Measurements from ENCODE around the gene PCSK2.

The PCSK2 gene

GRCh38 chr20:17490501-17490900, 263.7 kb downstream of the PCSK2 start:
- Histone ChIP-seq H3K9ac (ENCODE audit: low read depth, low read length) (no peak overlapping the region), H3K27me3 (ENCODE audit: control insufficient read depth, insufficient read depth, low read length) (peaks cover 30% of the 10 kb centered on the region), H3K4me3 (ENCODE audit: low read length) (no peak overlapping the region), H3K4me2 (ENCODE audit: low read length) (no peak overlapping the region), H3K36me3 (ENCODE audit: insufficient read depth, low read length) (no peaks in the 10 kb centered on the region), H3K9me3 (replicated peaks; ENCODE audit: low read length) (no peaks in the 10 kb centered on the region), H3K4me1 (ENCODE audit: control insufficient read depth, insufficient read depth, low read length) (no peaks in the 10 kb centered on the region)

GRCh38 chr20:17491041-17491440, 264.2 kb downstream of the PCSK2 start:
- H3K4me3 ChIP-seq (ENCODE audit: low read length), result no peak overlapping the region
- H3K27me3 ChIP-seq (ENCODE audit: control insufficient read depth, insufficient read depth, low read length), result peaks cover 32% of the 10 kb centered on the region
- no peak overlapping the region for H3K4me2 ChIP-seq (ENCODE audit: low read length)
- no peak overlapping the region for H3K9ac ChIP-seq (ENCODE audit: low read depth, low read length)
- no peaks in the 10 kb centered on the region for H3K9me3 ChIP-seq (replicated peaks; ENCODE audit: low read length)
- no peaks in the 10 kb centered on the region for H3K36me3 ChIP-seq (ENCODE audit: insufficient read depth, low read length)
- no peaks in the 10 kb centered on the region for H3K4me1 ChIP-seq (ENCODE audit: control insufficient read depth, insufficient read depth, low read length)

- Histone ChIP-seq H3K4me2 (ENCODE audit: low read length) (no peak overlapping the region), H3K9ac (ENCODE audit: low read depth, low read length) (no peak overlapping the region), H3K27me3 (ENCODE audit: control insufficient read depth, insufficient read depth, low read length) (peaks cover 32% of the 10 kb centered on the region), H3K9me3 (replicated peaks; ENCODE audit: low read length) (no peaks in the 10 kb centered on the region), H3K4me3 (ENCODE audit: low read length) (no peak overlapping the region), H3K4me1 (ENCODE audit: control insufficient read depth, insufficient read depth, low read length) (no peaks in the 10 kb centered on the region), H3K36me3 (ENCODE audit: insufficient read depth, low read length) (no peaks in the 10 kb centered on the region)
Observed at GRCh38 chr20:17491488-17491887, 264.6 kb downstream of the PCSK2 start.

- H3K4me1 ChIP-seq (ENCODE audit: control insufficient read depth, insufficient read depth, low read length), result no peaks in the 10 kb centered on the region
- no peak overlapping the region for H3K4me2 ChIP-seq (ENCODE audit: low read length)
- H3K9ac ChIP-seq (ENCODE audit: low read depth, low read length), result no peak overlapping the region
- no peak overlapping the region for H3K4me3 ChIP-seq (ENCODE audit: low read length)
- peaks cover 24% of the 10 kb centered on the region for H3K27me3 ChIP-seq (ENCODE audit: control insufficient read depth, insufficient read depth, low read length)
- no peaks in the 10 kb centered on the region for H3K36me3 ChIP-seq (ENCODE audit: insufficient read depth, low read length)
- no peaks in the 10 kb centered on the region for H3K9me3 ChIP-seq (replicated peaks; ENCODE audit: low read length)
Observed at GRCh38 chr20:17493173-17493572, 266.3 kb downstream of the PCSK2 start.

GRCh38 chr20:17494201-17494600, 267.4 kb downstream of the PCSK2 start:
- Histone ChIP-seq H3K4me2 (ENCODE audit: low read length) (no peak overlapping the region), H3K9me3 (replicated peaks; ENCODE audit: low read length) (no peaks in the 10 kb centered on the region), H3K27me3 (ENCODE audit: control insufficient read depth, insufficient read depth, low read length) (peaks cover 25% of the 10 kb centered on the region), H3K9ac (ENCODE audit: low read depth, low read length) (no peak overlapping the region), H3K36me3 (ENCODE audit: insufficient read depth, low read length) (no peaks in the 10 kb centered on the region), H3K4me3 (ENCODE audit: low read length) (no peak overlapping the region), H3K4me1 (ENCODE audit: control insufficient read depth, insufficient read depth, low read length) (peaks cover 8% of the 10 kb centered on the region)

- Histone ChIP-seq H3K9me3 (replicated peaks; ENCODE audit: low read length) (no peaks in the 10 kb centered on the region), H3K4me3 (ENCODE audit: low read length) (no peak overlapping the region), H3K4me2 (ENCODE audit: low read length) (no peak overlapping the region), H3K4me1 (ENCODE audit: control insufficient read depth, insufficient read depth, low read length) (peaks cover 11% of the 10 kb centered on the region), H3K9ac (ENCODE audit: low read depth, low read length) (no peak overlapping the region), H3K27me3 (ENCODE audit: control insufficient read depth, insufficient read depth, low read length) (peaks cover 22% of the 10 kb centered on the region), H3K36me3 (ENCODE audit: insufficient read depth, low read length) (no peaks in the 10 kb centered on the region)
Observed at GRCh38 chr20:17495826-17496225, 269.0 kb downstream of the PCSK2 start.

- peaks cover 28% of the 10 kb centered on the region for H3K27me3 ChIP-seq (ENCODE audit: control insufficient read depth, insufficient read depth, low read length)
- no peak overlapping the region for H3K9ac ChIP-seq (ENCODE audit: low read depth, low read length)
- no peaks in the 10 kb centered on the region for H3K36me3 ChIP-seq (ENCODE audit: insufficient read depth, low read length)
- no peaks in the 10 kb centered on the region for H3K9me3 ChIP-seq (replicated peaks; ENCODE audit: low read length)
- H3K4me2 ChIP-seq (ENCODE audit: low read length), result no peak overlapping the region
- no peak overlapping the region for H3K4me3 ChIP-seq (ENCODE audit: low read length)
- peaks cover 11% of the 10 kb centered on the region for H3K4me1 ChIP-seq (ENCODE audit: control insufficient read depth, insufficient read depth, low read length)
Observed at GRCh38 chr20:17497821-17498580, 271.2 kb downstream of the PCSK2 start.

- H3K4me2 ChIP-seq (ENCODE audit: low read length), result peak overlapping the region; percentile 19
- H3K27me3 ChIP-seq (ENCODE audit: control insufficient read depth, insufficient read depth, low read length), result peaks cover 30% of the 10 kb centered on the region
- H3K4me1 ChIP-seq (ENCODE audit: control insufficient read depth, insufficient read depth, low read length), result peaks cover 11% of the 10 kb centered on the region
- H3K4me3 ChIP-seq (ENCODE audit: low read length), result no peak overlapping the region
- no peak overlapping the region for H3K9ac ChIP-seq (ENCODE audit: low read depth, low read length)
- H3K36me3 ChIP-seq (ENCODE audit: insufficient read depth, low read length), result no peaks in the 10 kb centered on the region
- no peaks in the 10 kb centered on the region for H3K9me3 ChIP-seq (replicated peaks; ENCODE audit: low read length)
Observed at GRCh38 chr20:17498641-17499040, 271.8 kb downstream of the PCSK2 start.

- Histone ChIP-seq H3K4me2 (ENCODE audit: low read length) (peak overlapping the region; percentile 19), H3K4me3 (ENCODE audit: low read length) (no peak overlapping the region), H3K9me3 (replicated peaks; ENCODE audit: low read length) (no peaks in the 10 kb centered on the region), H3K4me1 (ENCODE audit: control insufficient read depth, insufficient read depth, low read length) (peaks cover 11% of the 10 kb centered on the region), H3K9ac (ENCODE audit: low read depth, low read length) (no peak overlapping the region), H3K36me3 (ENCODE audit: insufficient read depth, low read length) (no peaks in the 10 kb centered on the region), H3K27me3 (ENCODE audit: control insufficient read depth, insufficient read depth, low read length) (peaks cover 34% of the 10 kb centered on the region)
Observed at GRCh38 chr20:17499041-17499440, 272.2 kb downstream of the PCSK2 start.

- H3K36me3 ChIP-seq (ENCODE audit: insufficient read depth, low read length), result no peaks in the 10 kb centered on the region
Observed at GRCh38 chr20:17500271-17500670, 273.4 kb downstream of the PCSK2 start.

GRCh38 chr20:17500826-17501225, 274.0 kb downstream of the PCSK2 start:
- no peak overlapping the region for H3K4me3 ChIP-seq (ENCODE audit: low read length)
- no peak overlapping the region for H3K9ac ChIP-seq (ENCODE audit: low read depth, low read length)
- no peaks in the 10 kb centered on the region for H3K9me3 ChIP-seq (replicated peaks; ENCODE audit: low read length)
- no peak overlapping the region for H3K4me2 ChIP-seq (ENCODE audit: low read length)
- peaks cover 26% of the 10 kb centered on the region for H3K27me3 ChIP-seq (ENCODE audit: control insufficient read depth, insufficient read depth, low read length)
- H3K4me1 ChIP-seq (ENCODE audit: control insufficient read depth, insufficient read depth, low read length), result peaks cover 24% of the 10 kb centered on the region
- no peaks in the 10 kb centered on the region for H3K36me3 ChIP-seq (ENCODE audit: insufficient read depth, low read length)

More at GRCh38 chr20:17500271-17500670, 273.4 kb downstream of the PCSK2 start:
- Histone ChIP-seq H3K27me3 (ENCODE audit: control insufficient read depth, insufficient read depth, low read length) (peaks cover 32% of the 10 kb centered on the region), H3K9me3 (replicated peaks; ENCODE audit: low read length) (no peaks in the 10 kb centered on the region), H3K4me3 (ENCODE audit: low read length) (no peak overlapping the region), H3K4me1 (ENCODE audit: control insufficient read depth, insufficient read depth, low read length) (peaks cover 19% of the 10 kb centered on the region), H3K9ac (ENCODE audit: low read depth, low read length) (no peak overlapping the region), H3K4me2 (ENCODE audit: low read length) (no peak overlapping the region)

GRCh38 chr20:17501701-17502100, 274.9 kb downstream of the PCSK2 start:
- no peak overlapping the region for H3K4me2 ChIP-seq (ENCODE audit: low read length)
- peaks cover 20% of the 10 kb centered on the region for H3K27me3 ChIP-seq (ENCODE audit: control insufficient read depth, insufficient read depth, low read length)
- no peaks in the 10 kb centered on the region for H3K9me3 ChIP-seq (replicated peaks; ENCODE audit: low read length)
- H3K36me3 ChIP-seq (ENCODE audit: insufficient read depth, low read length), result no peaks in the 10 kb centered on the region
- no peak overlapping the region for H3K9ac ChIP-seq (ENCODE audit: low read depth, low read length)
- no peak overlapping the region for H3K4me3 ChIP-seq (ENCODE audit: low read length)
- peaks cover 30% of the 10 kb centered on the region for H3K4me1 ChIP-seq (ENCODE audit: control insufficient read depth, insufficient read depth, low read length)
